ENCODE results near the gene DYNC1LI2.
"Not testable (repeated sequence)": the region's sequence is repeated elsewhere in the genome, so short reads cannot be mapped to it uniquely, and the experiment has no call there.

The DYNC1LI2 gene

GRCh38 chr16:66751303-66751991 lies at the start of gene DYNC1LI2:
TSS of gene DYNC1LI2 (minus strand) at chr16:66751609. CDS start at chr16:66751591, 18 bp downstream.
- Histone ChIP-seq H3K27ac (ENCODE audit: low read length) (peak within 1 kb of the TSS; percentile 76), H3K36me3 (ENCODE audit: control insufficient read depth in 1 of 2, insufficient read depth in 2 of 2, low read length in 2 of 2) (peaks cover 10 to 16% of the 10 kb centered on the region in 2 donors), H3K4me3 (ENCODE audit: low read depth in 1 of 2, low read length in 2 of 2) (peak within 1 kb of the TSS; percentile 94 to 100), H3K27me3 (ENCODE audit: low read depth, low read length) (no peaks in the 10 kb centered on the region), H3K9me3 (ENCODE audit: control insufficient read depth in 1 of 2, low read length in 2 of 2) (no peaks in the 10 kb centered on the region), H3K4me1 (ENCODE audit: control insufficient read depth in 1 of 2, insufficient read depth in 2 of 2, low read length in 2 of 2) (peaks cover 15 to 36% of the 10 kb centered on the region in 2 donors)

- Histone ChIP-seq H3K36me3 (ENCODE audit: control insufficient read depth in 1 of 2, insufficient read depth in 2 of 2, low read length in 2 of 2) (peaks cover 25 to 28% of the 10 kb centered on the region in 2 donors), H3K4me3 (ENCODE audit: low read depth in 1 of 2, low read length in 2 of 2) (no peak overlapping the region), H3K27ac (ENCODE audit: low read length) (no peak overlapping the region), H3K9me3 (ENCODE audit: control insufficient read depth in 1 of 2, low read length in 2 of 2) (no peaks in the 10 kb centered on the region), H3K27me3 (ENCODE audit: low read depth, low read length) (no peaks in the 10 kb centered on the region), H3K4me1 (ENCODE audit: control insufficient read depth in 1 of 2, insufficient read depth in 2 of 2, low read length in 2 of 2) (no peaks in the 10 kb centered on the region)
These were observed 49.4 kb upstream of the DYNC1LI2 start for GRCh38 chr16:66800856-66801255.

GRCh38 chr16:66798161-66798560 lies 46.8 kb upstream of the DYNC1LI2 start:
- no peaks in the 10 kb centered on the region for H3K4me1 ChIP-seq (ENCODE audit: control insufficient read depth in 1 of 2, insufficient read depth in 2 of 2, low read length in 2 of 2)
- no peak overlapping the region for H3K27ac ChIP-seq (ENCODE audit: low read length)
- no peak overlapping the region for H3K4me3 ChIP-seq (ENCODE audit: low read depth in 1 of 2, low read length in 2 of 2)
- H3K27me3 ChIP-seq (ENCODE audit: low read depth, low read length), result no peaks in the 10 kb centered on the region
- H3K36me3 ChIP-seq (ENCODE audit: control insufficient read depth in 1 of 2, insufficient read depth in 2 of 2, low read length in 2 of 2), result peaks cover under 1 to 6% of the 10 kb centered on the region in 2 donors
- no peaks in the 10 kb centered on the region for H3K9me3 ChIP-seq (ENCODE audit: control insufficient read depth in 1 of 2, low read length in 2 of 2)

- H3K27me3 ChIP-seq (ENCODE audit: low read depth, low read length); H3K4me3 ChIP-seq (ENCODE audit: low read depth in 1 of 2, low read length in 2 of 2); H3K9me3 ChIP-seq (ENCODE audit: control insufficient read depth in 1 of 2, low read length in 2 of 2); H3K4me1 ChIP-seq (ENCODE audit: control insufficient read depth in 1 of 2, insufficient read depth in 2 of 2, low read length in 2 of 2); H3K27ac ChIP-seq (ENCODE audit: low read length); H3K36me3 ChIP-seq (ENCODE audit: control insufficient read depth in 1 of 2, insufficient read depth in 2 of 2, low read length in 2 of 2): not testable (repeated sequence)
These were observed 42.6 kb upstream of the DYNC1LI2 start for GRCh38 chr16:66793984-66794383.

GRCh38 chr16:66790130-66790733 lies 38.8 kb upstream of the DYNC1LI2 start:
- Histone ChIP-seq H3K4me3 (ENCODE audit: low read depth in 1 of 2, low read length in 2 of 2) (no peak overlapping the region), H3K4me1 (ENCODE audit: control insufficient read depth in 1 of 2, insufficient read depth in 2 of 2, low read length in 2 of 2) (no peaks in the 10 kb centered on the region), H3K36me3 (ENCODE audit: control insufficient read depth in 1 of 2, insufficient read depth in 2 of 2, low read length in 2 of 2) (no peaks in the 10 kb centered on the region), H3K9me3 (ENCODE audit: control insufficient read depth in 1 of 2, low read length in 2 of 2) (no peaks in the 10 kb centered on the region), H3K27me3 (ENCODE audit: low read depth, low read length) (no peaks in the 10 kb centered on the region), H3K27ac (ENCODE audit: low read length) (no peak overlapping the region)

- Histone ChIP-seq H3K9me3 (ENCODE audit: control insufficient read depth in 1 of 2, low read length in 2 of 2) (no peaks in the 10 kb centered on the region), H3K27ac (ENCODE audit: low read length) (no peak overlapping the region), H3K4me3 (ENCODE audit: low read depth in 1 of 2, low read length in 2 of 2) (no peak overlapping the region), H3K27me3 (ENCODE audit: low read depth, low read length) (no peaks in the 10 kb centered on the region), H3K36me3 (ENCODE audit: control insufficient read depth in 1 of 2, insufficient read depth in 2 of 2, low read length in 2 of 2) (no peaks in the 10 kb centered on the region), H3K4me1 (ENCODE audit: control insufficient read depth in 1 of 2, insufficient read depth in 2 of 2, low read length in 2 of 2) (no peaks in the 10 kb centered on the region)
These were observed 36.0 kb upstream of the DYNC1LI2 start for GRCh38 chr16:66787427-66787826.

- H3K27me3 ChIP-seq (ENCODE audit: low read depth, low read length), result no peaks in the 10 kb centered on the region
- no peak overlapping the region for H3K4me3 ChIP-seq (ENCODE audit: low read depth in 1 of 2, low read length in 2 of 2)
- H3K9me3 ChIP-seq (ENCODE audit: control insufficient read depth in 1 of 2, low read length in 2 of 2), result no peaks in the 10 kb centered on the region
- H3K27ac ChIP-seq (ENCODE audit: low read length), result no peak overlapping the region
- no peaks in the 10 kb centered on the region for H3K4me1 ChIP-seq (ENCODE audit: control insufficient read depth in 1 of 2, insufficient read depth in 2 of 2, low read length in 2 of 2)
- no peaks in the 10 kb centered on the region for H3K36me3 ChIP-seq (ENCODE audit: control insufficient read depth in 1 of 2, insufficient read depth in 2 of 2, low read length in 2 of 2)
These were observed 35.1 kb upstream of the DYNC1LI2 start for GRCh38 chr16:66786551-66786950.

GRCh38 chr16:66776457-66776856 lies 25.0 kb upstream of the DYNC1LI2 start:
- Histone ChIP-seq H3K36me3 (ENCODE audit: control insufficient read depth in 1 of 2, insufficient read depth in 2 of 2, low read length in 2 of 2) (no peaks in the 10 kb centered on the region), H3K27ac (ENCODE audit: low read length) (no peak overlapping the region), H3K4me3 (ENCODE audit: low read depth in 1 of 2, low read length in 2 of 2) (no peak overlapping the region), H3K9me3 (ENCODE audit: control insufficient read depth in 1 of 2, low read length in 2 of 2) (no peaks in the 10 kb centered on the region), H3K4me1 (ENCODE audit: control insufficient read depth in 1 of 2, insufficient read depth in 2 of 2, low read length in 2 of 2) (no peaks in the 10 kb centered on the region), H3K27me3 (ENCODE audit: low read depth, low read length) (no peaks in the 10 kb centered on the region)

GRCh38 chr16:66774981-66775380 lies 23.6 kb upstream of the DYNC1LI2 start:
- Histone ChIP-seq H3K27me3 (ENCODE audit: low read depth, low read length) (no peaks in the 10 kb centered on the region), H3K4me1 (ENCODE audit: control insufficient read depth in 1 of 2, insufficient read depth in 2 of 2, low read length in 2 of 2) (no peaks in the 10 kb centered on the region), H3K36me3 (ENCODE audit: control insufficient read depth in 1 of 2, insufficient read depth in 2 of 2, low read length in 2 of 2) (no peaks in the 10 kb centered on the region), H3K9me3 (ENCODE audit: control insufficient read depth in 1 of 2, low read length in 2 of 2) (no peaks in the 10 kb centered on the region), H3K27ac (ENCODE audit: low read length) (no peak overlapping the region), H3K4me3 (ENCODE audit: low read depth in 1 of 2, low read length in 2 of 2) (no peak overlapping the region)

GRCh38 chr16:66758086-66758485 lies 6.7 kb upstream of the DYNC1LI2 start:
- Histone ChIP-seq H3K36me3 (ENCODE audit: control insufficient read depth in 1 of 2, insufficient read depth in 2 of 2, low read length in 2 of 2) (no peaks in the 10 kb centered on the region), H3K27me3 (ENCODE audit: low read depth, low read length) (no peaks in the 10 kb centered on the region), H3K4me3 (ENCODE audit: low read depth in 1 of 2, low read length in 2 of 2) (no peak overlapping the region), H3K4me1 (ENCODE audit: control insufficient read depth in 1 of 2, insufficient read depth in 2 of 2, low read length in 2 of 2) (no peaks in the 10 kb centered on the region), H3K9me3 (ENCODE audit: control insufficient read depth in 1 of 2, low read length in 2 of 2) (no peaks in the 10 kb centered on the region), H3K27ac (ENCODE audit: low read length) (no peak overlapping the region)

GRCh38 chr16:66754819-66755218 lies 3.4 kb upstream of the DYNC1LI2 start:
- Histone ChIP-seq H3K4me3 (ENCODE audit: low read depth in 1 of 2, low read length in 2 of 2) (no peak overlapping the region), H3K36me3 (ENCODE audit: control insufficient read depth in 1 of 2, insufficient read depth in 2 of 2, low read length in 2 of 2) (peaks cover 0 to 5% of the 10 kb centered on the region in 2 donors), H3K27me3 (ENCODE audit: low read depth, low read length) (no peaks in the 10 kb centered on the region), H3K9me3 (ENCODE audit: control insufficient read depth in 1 of 2, low read length in 2 of 2) (no peaks in the 10 kb centered on the region), H3K4me1 (ENCODE audit: control insufficient read depth in 1 of 2, insufficient read depth in 2 of 2, low read length in 2 of 2) (peaks cover 9 to 10% of the 10 kb centered on the region in 2 donors), H3K27ac (ENCODE audit: low read length) (no peak overlapping the region)

GRCh38 chr16:66754211-66754610 lies 2.8 kb upstream of the DYNC1LI2 start:
- Histone ChIP-seq H3K9me3 (ENCODE audit: control insufficient read depth in 1 of 2, low read length in 2 of 2) (no peaks in the 10 kb centered on the region), H3K27me3 (ENCODE audit: low read depth, low read length) (no peaks in the 10 kb centered on the region), H3K4me3 (ENCODE audit: low read depth in 1 of 2, low read length in 2 of 2) (no peak overlapping the region), H3K36me3 (ENCODE audit: control insufficient read depth in 1 of 2, insufficient read depth in 2 of 2, low read length in 2 of 2) (peaks cover under 1 to 8% of the 10 kb centered on the region in 2 donors), H3K27ac (ENCODE audit: low read length) (no peak overlapping the region), H3K4me1 (ENCODE audit: control insufficient read depth in 1 of 2, insufficient read depth in 2 of 2, low read length in 2 of 2) (peaks cover 14 to 15% of the 10 kb centered on the region in 2 donors)

Measured in muscle layer of duodenum (tissue), 2 donors.